A549 (cell line): Measurements from ENCODE around the gene PSMD8. TPM values are rescaled to one million over a fixed set of nuclear protein-coding genes. Genes with fewer than 3 reads are reported as not detected.

Experiments
- ATAC-seq, 2 experiments: fragments of 200-7000 bp in 1 of 2; fragments of >200 bp in 1 of 2; cut with Nextera tagmentation in 1 of 2; cut with Tn5 transposase in 1 of 2; 3 replicates each; pipeline versions ENCODE4 v1.8.0 to v1.9.1; 2018 to 2020; ENCODE audit warnings: mild to moderate bottlenecking in 1 of 2, moderate library complexity in 1 of 2
- CTCF ChIA-PET: fragments of 300-600 bp; sonication (Branson Sonifier 250); formaldehyde crosslinking; extraction: SDS; loops from one replicate; lab custom pipeline; 2021; ENCODE audit warnings: antibody characterized with exemption, inconsistent platforms; lab: Yijun Ruan, JAX
- POLR2A ChIA-PET: fragments of 350-600 bp; formaldehyde crosslinking; extraction: SDS; loops from one replicate; lab custom pipeline; 2021; ENCODE audit warnings: antibody characterized with exemption, inconsistent platforms; lab: Yijun Ruan, JAX
- DNase-seq, 2 experiments: peaks; one replicate each; pipeline versions ENCODE4 v3.0.0 to v3.0.0-alpha.2; 2011 to 2016; ENCODE audit warnings: low read depth in 1 of 2, low spot score in 1 of 2
- FAIRE-seq: peaks from 2 replicates; lab custom pipeline; 2011; peaks lifted over from hg19 to GRCh38; lab: Jason Lieb, UNC
- H3K27ac ChIP-seq, 2 experiments: fragments of >200 bp; sonication (Bioruptor Twin); formaldehyde crosslinking; 3 replicates each; pipeline ENCODE4 v1.5.1; 2016 to 2017
- H3K4me1 ChIP-seq: fragments of >200 bp; sonication (Bioruptor Twin); formaldehyde crosslinking; 3 replicates; pipeline ENCODE4 v1.6.1; 2016
- H3K4me2 ChIP-seq: fragments of >200 bp; sonication (Bioruptor Twin); formaldehyde crosslinking; 3 replicates; pipeline ENCODE4 v1.6.1; 2016
- H3K4me3 ChIP-seq: fragments of >200 bp; sonication (Bioruptor Twin); formaldehyde crosslinking; 3 replicates; pipeline ENCODE4 v1.5.1; 2016
- H3K9me3 ChIP-seq: fragments of >200 bp; sonication (Bioruptor Twin); formaldehyde crosslinking; 3 replicates; pipeline ENCODE4 v1.6.1; 2016
- CBX8 ChIP-seq: fragments of 200-600 bp; sonication (generic); IDR thresholded peaks from 2 replicates; pipeline ENCODE4 v1.6.1; 2016
- CEBPB ChIP-seq, 2 experiments: fragments of >200 bp in 1 of 2; sonication (Bioruptor Twin) in 1 of 2; formaldehyde crosslinking in 1 of 2; IDR thresholded peaks; 2 replicates each; pipeline ENCODE4 v1.6.1; 2012 to 2016
- EHF ChIP-seq: fragments of 250-450 bp; sonication (Bioruptor Pico); IDR thresholded peaks from 2 replicates; pipeline ENCODE4 v1.5.0; 2020; ENCODE audit warnings: mild to moderate bottlenecking
- EHMT2 ChIP-seq: fragments of 200-600 bp; sonication (generic); IDR thresholded peaks from 2 replicates; pipeline ENCODE4 v1.6.1; 2016; ENCODE audit warnings: antibody characterized with exemption, low read depth, mild to moderate bottlenecking, moderate library complexity
- EP300 ChIP-seq, 2 experiments: fragments of >200 bp; sonication (Bioruptor Twin); formaldehyde crosslinking; IDR thresholded peaks; 2 replicates in 1 of 2; 3 replicates in 1 of 2; pipeline ENCODE4 v1.6.1; 2016 to 2017
- FOSB ChIP-seq: fragments of 250-450 bp; sonication (Bioruptor Pico); IDR thresholded peaks from 2 replicates; pipeline ENCODE4 v1.5.0; 2020; ENCODE audit warnings: mild to moderate bottlenecking, moderate library complexity
- FOXS1 ChIP-seq: fragments of 250-450 bp; sonication (Bioruptor Pico); IDR thresholded peaks from 2 replicates; pipeline ENCODE4 v1.5.0; 2020; ENCODE audit warnings: mild to moderate bottlenecking, moderate library complexity
- GATA3 ChIP-seq: IDR thresholded peaks from 2 replicates; pipeline ENCODE4 v1.6.1; 2012; ENCODE audit warnings: borderline replicate concordance
- HOXA7 ChIP-seq: fragments of 250-450 bp; sonication (Bioruptor Pico); IDR thresholded peaks from 2 replicates; pipeline ENCODE4 v1.5.0; 2020; ENCODE audit warnings: mild to moderate bottlenecking, moderate library complexity
- KDM1A ChIP-seq: fragments of 200-600 bp; sonication (generic); IDR thresholded peaks from 2 replicates; pipeline ENCODE4 v1.6.1; 2016; ENCODE audit warnings: low read depth, mild to moderate bottlenecking
- MAFK ChIP-seq: fragments of 450-650 bp; IDR thresholded peaks from 2 replicates; pipeline ENCODE4 v1.6.1; 2014; ENCODE audit not compliant: partially characterized antibody
- NFE2L2 ChIP-seq: fragments of 150-350 bp; conservative IDR thresholded peaks from 2 replicates; pipeline ENCODE4 v1.6.1; 2014; ENCODE audit warnings: low read length
- NR3C1 ChIP-seq: fragments of >200 bp; sonication (Bioruptor Twin); formaldehyde crosslinking; IDR thresholded peaks from 3 replicates; pipeline ENCODE4 v1.6.1; 2017
- POLR2A ChIP-seq: IDR thresholded peaks from 2 replicates; pipeline ENCODE4 v1.6.1; 2012; ENCODE audit warnings: mild to moderate bottlenecking, low read length
- RAD21 ChIP-seq, 2 experiments: fragments of >200 bp in 1 of 2; sonication (Bioruptor Twin) in 1 of 2; formaldehyde crosslinking in 1 of 2; IDR thresholded peaks in 1 of 2; conservative IDR thresholded peaks in 1 of 2; 2 replicates in 1 of 2; 3 replicates in 1 of 2; pipeline ENCODE4 v1.6.1; 2012 to 2018; ENCODE audit warnings: inconsistent platforms in 1 of 2
- RFX5 ChIP-seq: fragments of 450-650 bp; IDR thresholded peaks from 2 replicates; pipeline ENCODE4 v1.7.1; 2014; ENCODE audit warnings: antibody characterized with exemption, mild to moderate bottlenecking, moderate library complexity
- TP53 ChIP-seq: fragments of 250-450 bp; sonication (Bioruptor Pico); IDR thresholded peaks from 2 replicates; pipeline ENCODE4 v1.5.0; 2021; ENCODE audit warnings: mild to moderate bottlenecking, moderate library complexity
- WGBS: methylation state at CpG from one replicate; pipeline ENCODE4 v1.1.6; 2017; ENCODE audit errors: missing lambda C conversion rate; 5-methylcytosine and 5-hydroxymethylcytosine counted together
- polyA plus RNA-seq, 4 experiments: library from polyadenylated mRNA; depleted of rRNA in 3 of 4; stranded (reverse); fragments of >200 nt; fragmentation: RNase III in 1 of 4; extraction: RNeasy Plus Mini Kit Qiagen cat#74134 plus additional on column Dnase treatment in 1 of 4; gene quantifications; 2 replicates in 3 of 4; 3 replicates in 1 of 4; pipeline ENCODE4 v1.2.3, GENCODE V29; 2011 to 2017
- TF ChIP-seq, protein P1 (sequence below): fragments of 450-650 bp; IDR thresholded peaks from 2 replicates; pipeline ENCODE4 v1.6.1; 2014; ENCODE audit warnings: antibody characterized with exemption
- TF ChIP-seq, protein P2 (sequence below): fragments of 250-450 bp; sonication (Bioruptor Pico); IDR thresholded peaks from 2 replicates; pipeline ENCODE4 v1.5.0; 2020; ENCODE audit warnings: low read depth, mild to moderate bottlenecking, moderate library complexity
- TF ChIP-seq, protein P3 (sequence below): fragments of 200-600 bp; sonication (generic); IDR thresholded peaks from 2 replicates; pipeline ENCODE4 v1.6.1; 2016; ENCODE audit warnings: antibody characterized with exemption, mild to moderate bottlenecking, moderate library complexity
- TF ChIP-seq, protein P4 (sequence below): fragments of >200 bp; sonication (Bioruptor Twin); formaldehyde crosslinking; IDR thresholded peaks from 3 replicates; pipeline ENCODE4 v1.6.1; 2016

Gene PSMD8
- polyA plus RNA-seq, 2 of the 4 experiments (the other 2 are of a cell fraction), result 437 to 456 TPM

DNA sequence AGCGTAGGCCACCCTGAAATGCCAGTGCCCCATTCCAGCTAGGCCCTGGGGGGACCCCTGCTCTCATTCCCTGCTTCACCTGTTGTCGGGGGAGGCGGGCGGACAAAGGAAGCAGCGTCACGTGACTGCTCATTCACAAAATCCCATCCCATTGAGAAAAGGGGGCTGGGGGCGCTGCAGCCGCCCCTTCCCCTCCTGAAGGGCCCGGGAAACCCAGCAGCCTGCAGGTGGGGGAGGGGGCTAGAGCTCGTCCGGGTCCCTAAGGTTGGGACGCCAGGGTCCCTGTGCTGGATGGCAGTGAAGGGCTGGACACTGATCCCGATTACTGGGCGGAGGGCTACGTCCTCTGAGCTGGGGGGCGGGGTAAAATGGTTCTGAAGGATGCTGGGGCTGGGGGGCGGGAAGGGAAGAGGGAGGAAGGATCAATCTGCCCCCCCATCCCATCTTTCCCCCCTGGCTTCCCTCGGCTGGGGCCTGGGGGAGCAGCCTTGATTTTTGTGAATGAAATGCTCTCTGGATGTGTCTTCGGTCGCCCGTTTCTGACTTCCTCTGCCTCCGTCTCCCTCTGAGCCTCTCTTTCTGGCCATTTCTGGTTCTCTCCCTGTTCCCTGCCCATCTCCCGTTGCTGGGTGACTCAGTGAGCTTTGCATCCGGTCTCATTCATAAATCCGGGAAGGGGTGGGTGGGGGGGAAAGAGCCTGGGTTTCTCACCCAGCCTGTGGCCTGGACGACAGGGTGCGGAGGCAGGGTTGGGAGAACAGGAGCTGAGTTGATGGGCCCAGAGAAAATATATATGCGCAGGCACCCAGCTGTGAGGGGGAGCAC, 14.9 kb downstream of the PSMD8 start:
- FAIRE-seq, result no peak
- POLR2A ChIA-PET, result interaction anchor here (0.9 to 3.4 kb wide), 4 partner anchors 10 to 14 kb away, joined by 3 to 89 read pairs (median 6); partner anchors contain the start of genes FAM98C and PSMD8

DNA sequence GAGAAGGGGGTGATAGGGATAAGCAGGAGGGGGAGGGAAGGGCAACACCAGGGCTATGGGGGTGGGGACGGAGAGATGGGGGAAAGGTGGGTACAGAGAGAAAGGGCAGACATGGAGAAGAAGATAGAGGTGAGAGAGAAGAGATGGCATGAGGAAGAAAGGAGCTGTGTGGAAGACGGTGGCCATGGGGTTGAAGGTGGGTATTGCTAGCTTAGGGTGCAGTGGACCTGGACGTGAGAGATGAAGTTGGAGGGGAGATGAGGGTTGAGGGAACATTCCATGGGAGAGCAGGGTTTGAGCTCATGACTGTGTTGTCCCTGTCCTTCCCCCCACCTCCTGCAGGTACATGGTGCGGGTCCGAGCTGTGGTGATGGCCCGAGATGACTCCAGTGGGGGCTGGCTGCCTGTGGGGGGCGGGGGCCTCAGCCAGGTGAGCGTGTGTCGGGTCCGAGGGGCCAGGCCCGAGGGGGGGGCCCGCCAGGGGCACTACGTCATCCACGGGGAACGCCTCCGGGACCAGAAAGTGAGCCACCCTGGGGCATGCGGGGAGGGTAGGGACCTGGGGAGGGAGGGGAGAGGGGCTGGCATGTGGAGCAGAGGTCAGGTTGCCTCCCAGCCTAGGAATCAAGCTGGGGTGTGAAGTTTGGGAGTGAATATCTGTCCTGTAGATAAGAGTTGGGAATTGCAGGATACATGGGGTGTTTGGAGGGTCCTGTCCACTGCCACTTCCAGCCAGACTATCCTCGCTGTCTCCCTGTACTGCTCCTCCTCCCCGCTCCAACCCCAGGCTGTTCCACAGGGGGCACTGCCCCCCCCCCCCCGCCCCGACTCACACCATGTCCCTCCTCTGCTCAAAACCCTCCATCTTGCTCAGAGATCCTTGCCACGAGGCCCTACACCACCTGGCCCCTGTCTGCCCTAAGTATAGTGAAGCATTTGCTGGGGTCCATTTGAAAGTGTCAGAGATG, 15.9 kb downstream of the PSMD8 start:
- WGBS, result 81% methylated on average over 9 of the region's 22 CpGs
- Histone ChIP-seq H3K4me3 (peak overlapping the region; percentile 61; the same call in 1 of the 3 replicates), H3K27ac (peak overlapping the region in 1 of 2 experiments; percentile 90; a peak in 3 of 6 replicates), H3K4me2 (peak overlapping the region; percentile 86), H3K4me1 (peaks cover 42% of the 10 kb centered on the region), H3K9me3 (no peaks in the 10 kb centered on the region)
- DNase-seq (no peak), FAIRE-seq (no peak), ATAC-seq (no peak)
- TF ChIP-seq POLR2A (no peak), CBX8 (no peak), NFE2L2 (no peak), FOSB (CRISPR knock-in tag) (no peak), EHMT2 (no peak)
- ChIA-PET CTCF (interaction anchor here (0.7 to 12.4 kb wide), 11 partner anchors 11 to 540 kb away, joined by 3 to 254 read pairs (median 5); partner anchors contain the start of genes CATSPERG, FAM98C, MRPS12 and PSMD8), POLR2A (interaction anchor here (0.6 to 3.4 kb wide), 4 partner anchors 9 to 141 kb away, joined by 4 to 89 read pairs (median 6); partner anchors contain the start of genes FAM98C and PSMD8)

More for the DNA sequence above, 14.9 kb downstream of the PSMD8 start:
- Histone ChIP-seq H3K9me3 (no peaks in the 10 kb centered on the region), H3K4me2 (peak overlapping the region; percentile 86), H3K4me1 (peaks cover 42% of the 10 kb centered on the region), H3K4me3 (peak overlapping the region; percentile 61), H3K27ac (peak overlapping the region; percentile 71 to 90)
- 36% methylated on average over 28 of the region's 28 CpGs for WGBS
- 0 out of 2 replicates have a peak, but pooled peaks have one; percentile 48 for TF ChIP-seq TP53 (CRISPR knock-in tag)
- no peak for TF ChIP-seq EHF
- TF ChIP-seq, protein P1, sequence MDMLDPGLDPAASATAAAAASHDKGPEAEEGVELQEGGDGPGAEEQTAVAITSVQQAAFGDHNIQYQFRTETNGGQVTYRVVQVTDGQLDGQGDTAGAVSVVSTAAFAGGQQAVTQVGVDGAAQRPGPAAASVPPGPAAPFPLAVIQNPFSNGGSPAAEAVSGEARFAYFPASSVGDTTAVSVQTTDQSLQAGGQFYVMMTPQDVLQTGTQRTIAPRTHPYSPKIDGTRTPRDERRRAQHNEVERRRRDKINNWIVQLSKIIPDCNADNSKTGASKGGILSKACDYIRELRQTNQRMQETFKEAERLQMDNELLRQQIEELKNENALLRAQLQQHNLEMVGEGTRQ, result peak; percentile 85
- TF ChIP-seq GATA3, result no peak
- no peak for TF ChIP-seq FOXS1
- TF ChIP-seq, protein P2, sequence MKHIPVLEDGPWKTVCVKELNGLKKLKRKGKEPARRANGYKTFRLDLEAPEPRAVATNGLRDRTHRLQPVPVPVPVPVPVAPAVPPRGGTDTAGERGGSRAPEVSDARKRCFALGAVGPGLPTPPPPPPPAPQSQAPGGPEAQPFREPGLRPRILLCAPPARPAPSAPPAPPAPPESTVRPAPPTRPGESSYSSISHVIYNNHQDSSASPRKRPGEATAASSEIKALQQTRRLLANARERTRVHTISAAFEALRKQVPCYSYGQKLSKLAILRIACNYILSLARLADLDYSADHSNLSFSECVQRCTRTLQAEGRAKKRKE (CRISPR knock-in tag), result no peak
- TF ChIP-seq CEBPB (IDR thresholded peaks at IDR 0.05), result no peak
- CTCF ChIA-PET, result interaction anchor here (0.9 to 12.4 kb wide), 11 partner anchors 11 to 541 kb away, joined by 3 to 254 read pairs (median 4); partner anchors contain the start of genes CATSPERG, FAM98C, MRPS12 and PSMD8
- DNase-seq (peak; percentile 53 to 80), ATAC-seq (no peak)

DNA sequence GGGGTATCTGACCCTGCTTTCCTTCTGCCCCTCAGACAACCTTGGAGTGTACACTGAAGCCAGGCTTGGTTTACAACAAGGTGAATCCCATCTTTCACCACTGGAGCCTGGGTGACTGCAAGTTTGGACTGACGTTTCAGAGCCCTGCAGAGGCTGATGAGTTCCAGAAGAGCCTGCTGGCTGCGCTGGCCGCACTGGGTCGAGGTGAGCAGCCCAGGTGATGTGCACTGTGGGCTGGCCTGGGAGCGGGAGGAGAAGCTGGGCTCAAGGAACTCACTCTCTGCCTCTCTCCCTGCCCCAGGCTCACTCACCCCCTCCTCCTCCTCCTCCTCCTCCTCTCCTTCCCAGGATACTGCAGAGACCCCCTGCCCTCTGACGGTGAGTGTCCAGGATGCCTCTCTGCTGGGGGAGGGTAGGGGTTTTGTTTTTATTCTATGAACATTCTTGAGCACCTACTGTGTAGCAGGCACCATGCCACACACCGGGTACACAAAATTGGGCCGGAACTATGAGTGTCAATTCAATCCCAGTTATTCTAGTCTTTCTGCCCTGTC, 17.6 kb downstream of the PSMD8 start:
- no peak for DNase-seq
- Histone ChIP-seq H3K4me2 (peak overlapping the region; percentile 62), H3K4me1 (peaks cover 42% of the 10 kb centered on the region), H3K4me3 (no peak overlapping the region), H3K9me3 (no peaks in the 10 kb centered on the region), H3K27ac (peak overlapping the region; percentile 26 to 74; a peak in 5 of 6 replicates)
- CTCF ChIA-PET, result interaction anchor here (0.8 to 12.4 kb wide), 5 partner anchors 8 to 148 kb away, joined by 4 to 254 read pairs (median 4); partner anchors contain the start of genes FAM98C and PSMD8
- WGBS, result 80% methylated on average over 8 of the region's 8 CpGs
- no peak for ATAC-seq
- no peak for FAIRE-seq
- POLR2A ChIA-PET, result no interaction called here
- TF ChIP-seq NR3C1, result no peak
- no peak for TF ChIP-seq FOXS1
- TF ChIP-seq EHMT2, result no peak
- no peak for TF ChIP-seq MAFK
- no peak for TF ChIP-seq HOXA7 (CRISPR knock-in tag)
- no peak for TF ChIP-seq RFX5
- TF ChIP-seq, protein P3, sequence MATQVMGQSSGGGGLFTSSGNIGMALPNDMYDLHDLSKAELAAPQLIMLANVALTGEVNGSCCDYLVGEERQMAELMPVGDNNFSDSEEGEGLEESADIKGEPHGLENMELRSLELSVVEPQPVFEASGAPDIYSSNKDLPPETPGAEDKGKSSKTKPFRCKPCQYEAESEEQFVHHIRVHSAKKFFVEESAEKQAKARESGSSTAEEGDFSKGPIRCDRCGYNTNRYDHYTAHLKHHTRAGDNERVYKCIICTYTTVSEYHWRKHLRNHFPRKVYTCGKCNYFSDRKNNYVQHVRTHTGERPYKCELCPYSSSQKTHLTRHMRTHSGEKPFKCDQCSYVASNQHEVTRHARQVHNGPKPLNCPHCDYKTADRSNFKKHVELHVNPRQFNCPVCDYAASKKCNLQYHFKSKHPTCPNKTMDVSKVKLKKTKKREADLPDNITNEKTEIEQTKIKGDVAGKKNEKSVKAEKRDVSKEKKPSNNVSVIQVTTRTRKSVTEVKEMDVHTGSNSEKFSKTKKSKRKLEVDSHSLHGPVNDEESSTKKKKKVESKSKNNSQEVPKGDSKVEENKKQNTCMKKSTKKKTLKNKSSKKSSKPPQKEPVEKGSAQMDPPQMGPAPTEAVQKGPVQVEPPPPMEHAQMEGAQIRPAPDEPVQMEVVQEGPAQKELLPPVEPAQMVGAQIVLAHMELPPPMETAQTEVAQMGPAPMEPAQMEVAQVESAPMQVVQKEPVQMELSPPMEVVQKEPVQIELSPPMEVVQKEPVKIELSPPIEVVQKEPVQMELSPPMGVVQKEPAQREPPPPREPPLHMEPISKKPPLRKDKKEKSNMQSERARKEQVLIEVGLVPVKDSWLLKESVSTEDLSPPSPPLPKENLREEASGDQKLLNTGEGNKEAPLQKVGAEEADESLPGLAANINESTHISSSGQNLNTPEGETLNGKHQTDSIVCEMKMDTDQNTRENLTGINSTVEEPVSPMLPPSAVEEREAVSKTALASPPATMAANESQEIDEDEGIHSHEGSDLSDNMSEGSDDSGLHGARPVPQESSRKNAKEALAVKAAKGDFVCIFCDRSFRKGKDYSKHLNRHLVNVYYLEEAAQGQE, result no peak
- TF ChIP-seq TP53 (CRISPR knock-in tag), result no peak
- TF ChIP-seq, protein P1, result no peak
- no peak for TF ChIP-seq KDM1A
- no peak for TF ChIP-seq RAD21 (conservative IDR thresholded peaks at IDR 0.05 in 1 of 2, IDR thresholded peaks at IDR 0.05 in 1 of 2)
- TF ChIP-seq EP300 (IDR thresholded peaks at IDR 0.05), result no peak
- TF ChIP-seq, protein P4, sequence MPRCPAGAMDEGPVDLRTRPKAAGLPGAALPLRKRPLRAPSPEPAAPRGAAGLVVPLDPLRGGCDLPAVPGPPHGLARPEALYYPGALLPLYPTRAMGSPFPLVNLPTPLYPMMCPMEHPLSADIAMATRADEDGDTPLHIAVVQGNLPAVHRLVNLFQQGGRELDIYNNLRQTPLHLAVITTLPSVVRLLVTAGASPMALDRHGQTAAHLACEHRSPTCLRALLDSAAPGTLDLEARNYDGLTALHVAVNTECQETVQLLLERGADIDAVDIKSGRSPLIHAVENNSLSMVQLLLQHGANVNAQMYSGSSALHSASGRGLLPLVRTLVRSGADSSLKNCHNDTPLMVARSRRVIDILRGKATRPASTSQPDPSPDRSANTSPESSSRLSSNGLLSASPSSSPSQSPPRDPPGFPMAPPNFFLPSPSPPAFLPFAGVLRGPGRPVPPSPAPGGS, result no peak
- no peak for TF ChIP-seq POLR2A
